Panc1 (cell line): ENCODE data around the gene RAET1E. TPM values are rescaled to one million over a fixed set of nuclear protein-coding genes. Genes with fewer than 3 reads are reported as not detected.
A peak's percentile ranks its signal among the peaks of the same experiment; 100 is the strongest.

Source experiments
- ATAC-seq: fragments of 200-7000 bp; cut with Tn5 transposase; 2 replicates; pipeline ENCODE4 v1.9.1; 2020; ENCODE audit warnings: mild to moderate bottlenecking, moderate library complexity
- BruUV-seq: library from RNA; stranded (reverse); fragments of 400-500 nt; replicated peaks from 2 replicates; lab custom pipeline; 2021; lab: Mats Ljungman, UMichigan
- CTCF ChIA-PET: fragments of 300-600 bp; sonication (Branson Sonifier 250); formaldehyde crosslinking; loops from one replicate; lab custom pipeline; 2022; ENCODE audit warnings: antibody characterized with exemption; lab: Charles Lee
- POLR2A ChIA-PET: fragments of 300-600 bp; sonication (Branson Sonifier 250); formaldehyde crosslinking; loops from one replicate; lab custom pipeline; 2022; ENCODE audit warnings: antibody characterized with exemption; lab: Charles Lee
- DNase-seq: peaks from one replicate; pipeline ENCODE4 v3.0.0-alpha.2; 2010; ENCODE audit warnings: low read depth, low spot score
- H3K27ac ChIP-seq: 2 replicates; pipeline ENCODE4 v1.5.1; 2011; ENCODE audit warnings: mild to moderate bottlenecking, low read length, inconsistent platforms
- H3K27me3 ChIP-seq: fragments of 200-500 bp; sonication (Bioruptor generic); 2 replicates; pipeline ENCODE4 v1.6.0; 2014; ENCODE audit warnings: low read length, inconsistent platforms; ENCODE audit not compliant: control insufficient read depth, insufficient read depth
- H3K36me3 ChIP-seq: fragments of 200-500 bp; sonication (Bioruptor generic); 2 replicates; pipeline ENCODE4 v1.5.1; 2014; ENCODE audit warnings: inconsistent platforms, mild to moderate bottlenecking, low read length, moderate library complexity; ENCODE audit not compliant: control insufficient read depth, insufficient read depth
- H3K4me1 ChIP-seq: 2 replicates; pipeline ENCODE4 v1.5.1; 2011; ENCODE audit warnings: inconsistent platforms, mild to moderate bottlenecking, low read length, moderate library complexity; ENCODE audit not compliant: control insufficient read depth, insufficient read depth
- H3K4me3 ChIP-seq, 2 experiments: 2 replicates each; pipeline ENCODE4 v1.5.1; 2011 to 2012; ENCODE audit warnings: low read depth in 2 of 2, low read length in 2 of 2, mild to moderate bottlenecking in 2 of 2, inconsistent platforms in 1 of 2, moderate library complexity in 1 of 2
- H3K9me3 ChIP-seq: fragments of 200-500 bp; sonication (Bioruptor generic); 2 replicates; pipeline ENCODE4 v1.5.1; 2014; ENCODE audit warnings: low read depth, mild to moderate bottlenecking, inconsistent platforms, low read length, moderate library complexity; ENCODE audit not compliant: control insufficient read depth, insufficient read depth
- CTCF ChIP-seq: fragments of 450-650 bp; IDR thresholded peaks from 2 replicates; pipeline ENCODE4 v1.5.1; 2017; ENCODE audit warnings: mild to moderate bottlenecking
- POLR2AphosphoS5 ChIP-seq: IDR thresholded peaks from 2 replicates; pipeline ENCODE4 v1.6.1; 2012; ENCODE audit warnings: mild to moderate bottlenecking, low read depth, low read length, moderate library complexity
- REST ChIP-seq, 2 experiments: IDR thresholded peaks; 2 replicates each; pipeline ENCODE4 v1.6.1; 2011 to 2012; ENCODE audit warnings: low read depth in 2 of 2, control low read depth in 1 of 2, low read length in 1 of 2, mild to moderate bottlenecking in 1 of 2, moderate library complexity in 1 of 2; ENCODE audit not compliant: insufficient read depth in 1 of 2
- SIN3A ChIP-seq: IDR thresholded peaks from 2 replicates; pipeline ENCODE4 v1.6.1; 2012; ENCODE audit warnings: low read depth, mild to moderate bottlenecking, low read length, moderate library complexity, borderline replicate concordance; ENCODE audit not compliant: insufficient read depth
- TCF7L2 ChIP-seq: IDR thresholded peaks from 2 replicates; pipeline ENCODE4 v1.6.1; 2011; ENCODE audit warnings: mild to moderate bottlenecking, low read depth, low read length, inconsistent platforms
- in situ Hi-C: cut with HindIII; loops from 2 replicates; pipeline ENCODE4 v1.10.0; 2016; ENCODE audit warnings: low sequenced_read_pairs, low pct_unique_long_range_greater_than_20kb
- intact Hi-C: fragments of 100-400 bp; cut with micrococcal nuclease; formaldehyde crosslinking; loops from one replicate; pipeline ENCODE4 v1.10.0; 2022; ENCODE audit not compliant: unreplicated experiment
- total RNA-seq: library from RNA; stranded (reverse); gene quantifications from one replicate; pipeline ENCODE4 v1.2.1, GENCODE V29; 2021; ENCODE audit not compliant: unreplicated experiment

Gene RAET1E
- total RNA-seq, 1 experiment from 2014 or later: 1.8 TPM

GRCh38 chr6:149855741-149856140, 42.2 kb downstream of the RAET1E start:
- H3K27me3 ChIP-seq: no peaks in the 10 kb centered on the region
- TSS peak; percentile 95 for BruUV-seq
- CTCF ChIA-PET: no interaction called here
- DNase-seq (no peak), ATAC-seq (no peak)
- H3K4me3 ChIP-seq: peak overlapping the region; percentile 12 to 49
- TF ChIP-seq TCF7L2 (peak; percentile 39; the same call in 1 of the 2 replicates), POLR2AphosphoS5 (no peak)
- peak overlapping the region; percentile 91 for H3K27ac ChIP-seq
- intact Hi-C loops (no loop called here), in situ Hi-C loops (no loop called here)
- no peaks in the 10 kb centered on the region for H3K9me3 ChIP-seq
- POLR2A ChIA-PET: interaction anchor here (0.5 kb wide), 1 partner anchor 1441 kb away, joined by 6 read pairs; no protein-coding TSS in a partner anchor
- H3K36me3 ChIP-seq: peaks cover 7% of the 10 kb centered on the region; the same call in 1 of the 2 replicates
- peaks cover 84% of the 10 kb centered on the region for H3K4me1 ChIP-seq

- ATAC-seq: peak; percentile 89
- Histone ChIP-seq H3K9me3 (no peaks in the 10 kb centered on the region), H3K27ac (peak overlapping the region; percentile 91), H3K4me1 (peaks cover 80% of the 10 kb centered on the region), H3K27me3 (no peaks in the 10 kb centered on the region), H3K36me3 (peaks cover 7% of the 10 kb centered on the region; the same call in 1 of the 2 replicates), H3K4me3 (peak overlapping the region; percentile 12 to 49)
- peak; percentile 96 for DNase-seq
- intact Hi-C loops: no loop called here
- in situ Hi-C loops: no loop called here
- TF ChIP-seq POLR2AphosphoS5 (peak; percentile 39; the same call in 1 of the 2 replicates), CTCF (no peak), SIN3A (0 out of 2 replicates have a peak, but pooled peaks have one; percentile 7), REST (IDR thresholded peaks at IDR 0.05; ENCODE audit: insufficient read depth in 1 of 2, low read depth in 2 of 2, low read length in 1 of 2) (0 out of 4 replicates have a peak, but pooled peaks of 1 of the 2 experiments have one; percentile 6)
- ChIA-PET POLR2A (no interaction called here), CTCF (no interaction called here)
- no TSS peak for BruUV-seq
These were observed 42.8 kb downstream of the RAET1E start for GRCh38 chr6:149855040-149855654.

GRCh38 chr6:149854532-149854931, 43.4 kb downstream of the RAET1E start:
- no peak for DNase-seq
- POLR2A ChIA-PET: no interaction called here
- ATAC-seq: peak; percentile 65

More at GRCh38 chr6:149854532-149854931, 43.4 kb downstream of the RAET1E start:
- BruUV-seq: no TSS peak
- Histone ChIP-seq H3K27ac (peak overlapping the region; percentile 91), H3K4me1 (peaks cover 74% of the 10 kb centered on the region), H3K27me3 (no peaks in the 10 kb centered on the region), H3K36me3 (peaks cover 7% of the 10 kb centered on the region; the same call in 1 of the 2 replicates), H3K4me3 (peak overlapping the region; percentile 12 to 49; a peak in 3 of 4 replicates), H3K9me3 (no peaks in the 10 kb centered on the region)
- intact Hi-C loops: no loop called here
- in situ Hi-C loops: no loop called here
- CTCF ChIA-PET: no interaction called here
- TF ChIP-seq SIN3A (no peak), CTCF (no peak), TCF7L2 (no peak), POLR2AphosphoS5 (no peak), REST (IDR thresholded peaks at IDR 0.05; ENCODE audit: insufficient read depth in 1 of 2, low read depth in 2 of 2, low read length in 1 of 2) (no peak)
